NT2/D1 (cell line): Measurements from ENCODE around the gene CERS6.

ENCODE experiments used
- SUZ12 ChIP-seq: IDR thresholded peaks from 2 replicates; pipeline ENCODE4 v1.6.1; 2011; ENCODE audit not compliant: insufficient read length, insufficient read depth; ENCODE audit errors: extremely low read depth
- YY1 ChIP-seq: IDR thresholded peaks from 2 replicates; pipeline ENCODE4 v1.6.1; 2011; ENCODE audit not compliant: insufficient read length, insufficient read depth
- ZNF274 ChIP-seq: IDR thresholded peaks from 2 replicates; pipeline ENCODE4 v1.6.1; 2011; ENCODE audit warnings: mild to moderate bottlenecking, low read depth, low read length

DNA sequence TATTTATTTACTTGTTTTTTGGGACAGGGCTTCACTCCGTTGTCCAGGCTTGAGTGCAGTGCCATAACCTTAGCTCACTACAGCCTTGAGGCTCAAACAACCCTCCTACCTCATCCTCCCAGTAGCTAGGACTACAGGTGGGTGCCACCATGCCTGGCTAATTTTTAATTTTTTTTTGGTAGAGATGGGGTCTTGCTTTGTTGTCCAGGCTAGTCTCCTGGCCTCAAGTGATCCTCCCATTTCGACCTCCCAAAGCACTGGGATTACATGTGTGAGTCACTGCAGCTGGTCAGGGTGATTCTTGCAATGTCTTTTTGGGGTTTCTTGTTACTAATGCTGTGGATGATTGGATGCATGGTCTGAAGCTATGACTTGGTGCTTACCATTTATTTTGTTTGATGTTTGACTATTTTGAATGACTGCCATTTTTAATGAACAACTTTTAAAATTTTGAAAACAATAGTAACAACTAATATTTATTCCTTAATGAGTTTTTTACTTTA lies 6.5 kb downstream of the CERS6 start:
- TF ChIP-seq ZNF274: no peak
- no peak for TF ChIP-seq YY1
- no peak for TF ChIP-seq SUZ12
